ENCODE data around the gene SH3PXD2A.
"Not testable (repeated sequence)": the region's sequence is repeated elsewhere in the genome, so short reads cannot be mapped to it uniquely, and the experiment has no call there.

Gene SH3PXD2A

GRCh38 chr10:103791858-103792257 lies 63.5 kb downstream of the SH3PXD2A start:
- no peak for DNase-seq (ENCODE audit: low read depth)

- no peak for DNase-seq (ENCODE audit: low read depth)
Observed at GRCh38 chr10:103791291-103791690, 64.1 kb downstream of the SH3PXD2A start.

DNA sequence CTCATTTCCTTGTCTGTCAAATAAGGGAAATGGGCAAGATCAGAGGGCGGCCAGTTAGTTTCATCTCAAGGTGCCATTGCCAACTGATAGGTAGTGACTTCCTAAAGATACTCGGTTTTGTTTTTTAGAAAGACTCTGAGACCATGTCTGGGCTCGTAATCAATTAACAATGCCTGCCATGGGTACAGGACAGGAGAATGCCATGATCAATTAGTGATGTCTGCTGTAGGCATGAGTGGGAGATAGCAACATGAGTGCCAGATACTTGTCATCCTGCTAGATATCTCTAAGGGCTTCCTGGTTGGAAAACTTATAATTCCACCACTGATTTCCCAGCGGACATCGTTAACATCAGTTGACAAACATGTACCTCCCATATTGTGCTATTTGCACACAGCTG lies 64.8 kb downstream of the SH3PXD2A start:
- DNase-seq (ENCODE audit: low read depth): no peak

GRCh38 chr10:103789771-103790201 lies 65.6 kb downstream of the SH3PXD2A start:
- no peak for DNase-seq (ENCODE audit: low read depth)

DNA sequence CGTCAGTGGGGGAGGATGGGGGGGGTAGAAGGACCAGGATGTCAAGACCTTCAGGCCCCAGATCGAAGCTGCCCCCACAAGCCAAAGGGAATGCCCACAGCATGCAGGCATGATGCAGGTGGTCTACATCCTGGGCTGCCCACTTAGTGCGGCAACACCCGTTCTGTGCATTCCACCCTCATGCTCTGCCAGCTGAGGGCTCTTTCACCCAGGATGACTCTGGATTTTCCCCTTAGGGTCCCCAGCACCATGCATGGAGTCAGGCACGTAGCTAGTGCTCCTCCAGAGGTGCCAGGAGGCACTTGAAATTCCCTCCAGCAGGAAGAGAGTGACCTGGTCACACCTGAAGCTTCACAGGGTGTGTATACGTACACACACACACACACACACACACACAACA lies 66.2 kb downstream of the SH3PXD2A start:
- no peak for DNase-seq (ENCODE audit: low read depth)

DNA sequence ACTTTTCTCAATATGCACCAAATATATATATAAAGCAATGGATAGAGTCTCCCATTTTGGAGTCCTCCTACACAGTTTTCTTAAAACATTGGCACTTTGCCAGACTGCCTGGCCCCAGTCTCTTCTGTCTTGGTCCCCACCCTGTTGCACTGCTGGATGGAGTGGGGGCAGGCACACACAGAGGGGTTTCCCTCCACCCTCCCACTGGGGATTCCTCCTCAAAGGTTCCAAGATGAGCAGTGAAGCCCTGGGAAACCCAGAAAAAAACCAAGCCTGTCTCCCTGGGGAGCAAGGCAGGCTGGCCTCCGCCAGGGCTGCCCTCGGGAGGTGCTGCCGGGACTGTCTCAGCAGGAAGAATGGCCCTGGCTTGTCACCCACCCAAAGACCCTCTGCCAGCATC lies 68.0 kb downstream of the SH3PXD2A start:
- no peak for DNase-seq (ENCODE audit: low read depth)

- DNase-seq (ENCODE audit: low read depth): no peak
Observed at GRCh38 chr10:103786020-103786419, 69.4 kb downstream of the SH3PXD2A start.

DNA sequence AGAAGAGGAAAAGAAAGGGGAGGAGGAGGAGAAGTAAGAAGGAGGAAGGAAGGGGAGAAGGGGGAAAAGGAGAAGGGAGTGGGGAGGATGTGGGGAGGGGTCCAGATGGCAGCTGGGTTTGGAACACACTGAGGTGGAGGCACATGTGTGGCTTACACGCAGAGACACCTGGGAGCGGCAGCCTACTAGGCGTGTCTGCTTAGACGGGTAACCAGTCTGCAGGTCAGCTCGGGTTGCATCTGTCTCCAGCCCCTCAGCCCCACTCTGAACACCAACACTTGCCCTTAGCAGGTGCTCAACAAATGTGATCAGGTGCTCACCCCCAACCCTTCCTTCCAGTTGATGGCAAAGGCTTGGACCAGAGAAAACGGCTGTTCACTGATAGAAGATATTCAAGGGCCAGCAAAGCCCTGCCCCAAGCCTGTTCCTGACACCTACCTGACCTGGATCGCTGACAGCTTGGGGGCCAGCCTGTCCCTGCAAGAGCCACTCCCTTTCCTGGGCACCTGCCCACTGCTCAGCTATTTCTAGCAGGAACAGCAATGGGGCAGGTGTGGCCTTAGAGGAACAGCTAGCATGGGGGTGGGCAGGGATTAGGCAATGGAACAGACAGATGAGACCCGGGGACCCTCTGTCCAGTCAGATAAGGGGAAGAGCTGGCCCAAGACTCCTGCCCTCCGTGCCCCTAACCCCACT lies 70.5 kb downstream of the SH3PXD2A start:
- no peak for DNase-seq (ENCODE audit: low read depth)

- DNase-seq (ENCODE audit: low read depth): no peak
Observed at GRCh38 chr10:103784089-103784488, 71.3 kb downstream of the SH3PXD2A start.

GRCh38 chr10:103783681-103784080 lies 71.7 kb downstream of the SH3PXD2A start:
- no peak for DNase-seq (ENCODE audit: low read depth)

GRCh38 chr10:103781329-103782061 lies 73.9 kb downstream of the SH3PXD2A start:
- peak; percentile 69 for DNase-seq (ENCODE audit: low read depth)

- DNase-seq (ENCODE audit: low read depth): no peak
Observed at GRCh38 chr10:103780242-103781149, 74.9 kb downstream of the SH3PXD2A start.

- DNase-seq (ENCODE audit: low read depth): no peak
Observed at GRCh38 chr10:103778358-103779139, 76.8 kb downstream of the SH3PXD2A start.

GRCh38 chr10:103776878-103777591 lies 78.3 kb downstream of the SH3PXD2A start:
- DNase-seq (ENCODE audit: low read depth): no peak

DNA sequence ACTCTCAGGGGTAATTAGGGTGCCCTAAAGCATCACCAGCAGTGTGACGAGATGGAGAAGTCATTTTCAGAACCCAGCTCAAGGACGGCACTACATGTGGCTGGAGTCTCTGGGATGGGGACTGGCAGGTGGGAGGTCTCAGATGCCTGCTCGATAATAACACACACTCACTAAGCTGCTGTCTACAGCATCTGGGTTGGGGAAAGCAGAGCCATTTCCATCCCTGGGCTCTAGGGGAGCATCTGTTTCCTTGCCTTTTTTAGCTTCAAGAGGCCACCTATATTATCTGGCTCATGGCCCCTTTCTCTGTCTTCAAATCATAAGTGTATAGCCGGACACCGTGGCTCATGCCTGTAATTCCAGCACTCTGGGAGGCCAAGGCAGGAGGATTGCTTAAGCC lies 79.6 kb downstream of the SH3PXD2A start:
- no peak for DNase-seq (ENCODE audit: low read depth)

- not testable (repeated sequence) for DNase-seq (ENCODE audit: low read depth)
Observed at GRCh38 chr10:103772846-103773245, 82.5 kb downstream of the SH3PXD2A start.

DNA sequence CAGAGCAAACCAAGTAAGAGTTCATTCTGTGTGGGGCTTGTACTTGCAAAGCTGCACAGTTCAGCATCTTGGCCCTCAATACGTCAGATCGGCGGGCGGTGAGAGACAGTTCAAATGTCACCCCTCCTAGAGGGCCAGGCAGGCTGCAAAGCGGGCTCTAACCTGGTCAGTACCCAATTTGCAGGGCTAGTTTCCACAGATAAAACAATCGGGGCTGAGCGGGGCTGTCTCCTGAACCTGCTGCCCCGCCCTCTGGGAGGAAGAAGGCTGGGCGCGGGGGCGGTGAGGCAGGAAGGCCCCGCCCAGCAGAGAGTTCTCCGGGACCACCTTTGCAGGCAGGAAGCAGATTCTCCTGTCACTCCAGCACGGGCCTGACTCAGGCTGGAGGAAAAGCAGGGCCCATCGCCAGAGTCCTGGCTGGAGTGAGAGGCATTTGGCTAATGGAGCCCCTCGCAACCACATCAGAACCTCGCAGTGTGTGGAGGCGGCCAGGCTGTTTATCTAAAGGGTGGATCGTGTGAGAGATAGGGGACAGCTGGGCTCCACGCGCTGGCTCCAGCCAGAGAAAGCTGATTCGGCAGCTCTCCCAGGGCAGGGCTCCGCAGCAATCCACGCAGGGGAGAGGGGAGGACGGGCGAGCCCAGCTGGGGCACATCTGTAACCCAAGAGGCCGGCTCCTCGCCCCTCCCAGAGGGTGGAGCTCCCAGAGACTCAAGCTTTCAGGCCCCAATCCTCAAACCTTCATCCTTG lies 83.1 kb downstream of the SH3PXD2A start:
- peak; percentile 59 for DNase-seq (ENCODE audit: low read depth)

- DNase-seq (ENCODE audit: low read depth): no peak
Observed at GRCh38 chr10:103770139-103770538, 85.2 kb downstream of the SH3PXD2A start.

- DNase-seq (ENCODE audit: low read depth): no peak
Observed at GRCh38 chr10:103769176-103769575, 86.2 kb downstream of the SH3PXD2A start.

GRCh38 chr10:103768345-103768744 lies 87.0 kb downstream of the SH3PXD2A start:
- no peak for DNase-seq (ENCODE audit: low read depth)
